Common myeloid progenitor, CD34-positive (primary cell): Measurements from ENCODE around the gene EXTL1.

Experiments
- CTCF ChIA-PET: fragments of 350-600 bp; sonication (Branson Sonifier 250); formaldehyde crosslinking; loops from one replicate; lab custom pipeline; 2021; ENCODE audit warnings: antibody characterized with exemption; lab: Charles Lee
- POLR2A ChIA-PET: fragments of 350-600 bp; sonication (Branson Sonifier 250); formaldehyde crosslinking; loops from one replicate; lab custom pipeline; 2021; ENCODE audit warnings: antibody characterized with exemption; lab: Charles Lee
- DNase-seq, 3 donors: peaks; one replicate each; pipeline versions ENCODE4 v3.0.0 to v3.0.0-alpha.2; 2013
- H3K27ac ChIP-seq, 2 experiments: 1 replicate in 1 of 2; 2 replicates in 1 of 2; pipeline ENCODE4 v1.7.0; 2013; ENCODE audit warnings: inconsistent platforms in 2 of 2, low read length in 2 of 2, mild to moderate bottlenecking in 2 of 2, low read depth in 1 of 2, moderate library complexity in 1 of 2; ENCODE audit not compliant: severe bottlenecking in 2 of 2, insufficient read depth in 1 of 2, poor library complexity in 1 of 2
- H3K27me3 ChIP-seq, 5 experiments: replicated peaks in 2 of 5; 1 replicate in 3 of 5; 2 replicates in 2 of 5; pipeline versions ENCODE4 v1.6.1 to v1.7.0; 2013; ENCODE audit warnings: low read length in 4 of 5, mild to moderate bottlenecking in 2 of 5, moderate library complexity in 2 of 5, inconsistent platforms in 1 of 5; ENCODE audit not compliant: insufficient read depth in 5 of 5, control insufficient read depth in 4 of 5
- H3K36me3 ChIP-seq, 4 experiments: 1 replicate in 2 of 4; 2 replicates in 2 of 4; pipeline versions ENCODE4 v1.6.1 to v1.7.0; 2013; ENCODE audit warnings: low read length in 3 of 4, control low read depth in 1 of 4, mild to moderate bottlenecking in 1 of 4; ENCODE audit not compliant: control insufficient read depth in 4 of 4, insufficient read depth in 4 of 4
- H3K4me1 ChIP-seq, 4 experiments: 1 replicate in 3 of 4; 2 replicates in 1 of 4; pipeline versions ENCODE4 v1.6.1 to v1.7.1; 2013; ENCODE audit warnings: low read length in 3 of 4, mild to moderate bottlenecking in 3 of 4, control low read depth in 1 of 4, inconsistent platforms in 1 of 4, moderate library complexity in 1 of 4; ENCODE audit not compliant: control insufficient read depth in 4 of 4, insufficient read depth in 4 of 4; ENCODE audit errors: control extremely low read depth in 1 of 4
- H3K4me3 ChIP-seq, 7 experiments: 1 replicate in 4 of 7; 2 replicates in 3 of 7; pipeline versions ENCODE4 v1.5.1 to v1.7.0; 2013; ENCODE audit warnings: mild to moderate bottlenecking in 7 of 7, low read length in 6 of 7, moderate library complexity in 6 of 7, inconsistent platforms in 2 of 7, low read depth in 2 of 7, control low read depth in 1 of 7; ENCODE audit not compliant: insufficient read depth in 4 of 7, control insufficient read depth in 1 of 7; ENCODE audit errors: extremely low read depth in 1 of 7
- H3K9me3 ChIP-seq, 5 experiments: 1 replicate in 4 of 5; 2 replicates in 1 of 5; pipeline versions ENCODE4 v1.6.1 to v1.7.1; 2013; ENCODE audit warnings: low read length in 4 of 5, mild to moderate bottlenecking in 2 of 5, inconsistent platforms in 1 of 5, low read depth in 1 of 5, moderate library complexity in 1 of 5; ENCODE audit not compliant: control insufficient read depth in 4 of 5, insufficient read depth in 2 of 5; ENCODE audit errors: control extremely low read depth in 1 of 5
- WGBS: methylation state at CpG from one replicate; pipeline ENCODE4 v1.1.5; 2013; ENCODE audit not compliant: insufficient coverage; 5-methylcytosine and 5-hydroxymethylcytosine counted together

The EXTL1 gene

DNA sequence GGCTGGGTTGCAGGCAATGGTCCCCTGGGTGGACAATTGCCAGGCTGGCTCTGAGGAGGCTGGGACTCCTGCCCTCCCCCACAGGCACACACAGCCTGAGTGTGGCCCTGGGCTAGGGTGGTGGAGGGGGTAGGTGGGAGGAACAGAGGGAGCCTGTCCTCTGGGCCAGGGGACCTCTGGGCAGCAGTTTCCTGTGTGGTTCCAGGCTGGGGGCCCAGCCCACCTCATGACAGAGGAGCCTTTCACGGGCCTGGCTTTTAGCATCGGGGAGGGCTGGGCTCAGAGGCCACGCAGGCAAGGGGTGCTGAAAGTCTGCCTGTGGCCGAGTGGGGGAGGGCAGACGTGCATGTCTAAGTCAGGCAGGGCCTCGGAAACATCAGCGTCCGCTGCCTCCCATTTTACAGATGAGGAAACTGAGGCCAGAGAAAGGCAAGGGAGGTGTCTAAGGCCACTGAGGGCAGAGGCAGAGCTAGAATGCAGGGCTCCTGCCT, 7.0 kb downstream of the EXTL1 start:
- WGBS = 75% methylated on average over 8 of the region's 8 CpGs
- POLR2A ChIA-PET = no interaction called here
- Histone ChIP-seq H3K4me3 (no peak overlapping the region), H3K27me3 (peaks cover 0 to 6% (median 0%) of the 10 kb centered on the region in 5 experiments), H3K36me3 (no peaks in the 10 kb centered on the region), H3K9me3 (no peaks in the 10 kb centered on the region), H3K4me1 (peaks cover 0 to 17% (median 0%) of the 10 kb centered on the region in 4 experiments), H3K27ac (no peak overlapping the region)
- no peak for DNase-seq
- CTCF ChIA-PET = interaction anchor here (1.5 to 2.4 kb wide), 2 partner anchors 10 to 133 kb away, joined by 4 to 7 read pairs; no protein-coding TSS in a partner anchor

GRCh38 chr1:26029054-26029863, 7.7 kb downstream of the EXTL1 start:
- POLR2A ChIA-PET = interaction anchor here (0.6 kb wide), 1 partner anchor 175 kb away, joined by 3 read pairs; no protein-coding TSS in a partner anchor
- no peak overlapping the region for H3K27ac ChIP-seq
- H3K4me1 ChIP-seq = peaks cover 0 to 17% (median 0%) of the 10 kb centered on the region in 4 experiments
- H3K4me3 ChIP-seq = no peak overlapping the region
- CTCF ChIA-PET = interaction anchor here (1.0 to 2.4 kb wide), 3 partner anchors 9 to 134 kb away, joined by 3 to 7 read pairs (median 4); no protein-coding TSS in a partner anchor
- no peaks in the 10 kb centered on the region for H3K9me3 ChIP-seq
- 91% methylated on average over 13 of the region's 15 CpGs for WGBS
- peaks cover 0 to 8% (median 0%) of the 10 kb centered on the region in 5 experiments for H3K27me3 ChIP-seq
- no peak for DNase-seq
- no peaks in the 10 kb centered on the region for H3K36me3 ChIP-seq

GRCh38 chr1:26029864-26030481, 8.4 kb downstream of the EXTL1 start:
- peaks cover 0 to 20% (median 5%) of the 10 kb centered on the region in 4 experiments for H3K4me1 ChIP-seq
- no peak for DNase-seq
- no peaks in the 10 kb centered on the region for H3K9me3 ChIP-seq
- ChIA-PET POLR2A (no interaction called here), CTCF (interaction anchor here (1.0 to 2.4 kb wide), 4 partner anchors 9 to 135 kb away, joined by 3 to 7 read pairs (median 4); no protein-coding TSS in a partner anchor)
- H3K36me3 ChIP-seq = no peaks in the 10 kb centered on the region
- H3K4me3 ChIP-seq = no peak overlapping the region
- 92% methylated on average over 7 of the region's 7 CpGs for WGBS
- H3K27ac ChIP-seq = no peak overlapping the region
- H3K27me3 ChIP-seq = peaks cover 0 to 16% (median 6%) of the 10 kb centered on the region in 5 experiments

DNA sequence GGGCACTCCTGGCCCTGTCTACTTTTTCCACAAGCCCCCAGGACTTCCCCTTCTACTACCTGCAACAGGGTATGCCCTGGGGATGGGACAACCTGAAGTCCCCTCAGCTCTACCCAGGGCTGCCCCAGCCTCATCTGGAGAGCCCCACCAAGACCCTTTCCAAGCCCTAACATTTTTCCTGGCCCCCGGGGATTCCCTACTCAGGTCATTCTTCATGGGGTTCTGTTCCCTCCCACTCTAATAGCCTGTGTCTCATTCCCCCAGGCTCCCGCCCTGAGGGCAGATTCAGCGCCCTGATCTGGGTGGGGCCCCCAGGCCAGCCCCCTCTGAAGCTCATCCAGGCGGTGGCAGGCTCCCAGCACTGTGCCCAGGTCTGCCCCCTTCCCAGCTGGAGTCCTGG, 9.6 kb downstream of the EXTL1 start:
- ChIA-PET CTCF (interaction anchor here (0.7 to 3.0 kb wide), 3 partner anchors 9 to 187 kb away, joined by 3 to 8 read pairs (median 3); partner anchors contain the start of gene EXTL1), POLR2A (interaction anchor here (0.6 kb wide), 1 partner anchor 210 kb away, joined by 3 read pairs; no protein-coding TSS in a partner anchor)
- Histone ChIP-seq H3K4me3 (no peak overlapping the region), H3K36me3 (no peaks in the 10 kb centered on the region), H3K4me1 (peaks cover 0 to 32% (median 11%) of the 10 kb centered on the region in 4 experiments), H3K9me3 (no peaks in the 10 kb centered on the region), H3K27ac (no peak overlapping the region), H3K27me3 (peaks cover 0 to 13% (median 6%) of the 10 kb centered on the region in 5 experiments)
- WGBS = 100% methylated on average over 4 of the region's 4 CpGs
- DNase-seq = no peak

DNA sequence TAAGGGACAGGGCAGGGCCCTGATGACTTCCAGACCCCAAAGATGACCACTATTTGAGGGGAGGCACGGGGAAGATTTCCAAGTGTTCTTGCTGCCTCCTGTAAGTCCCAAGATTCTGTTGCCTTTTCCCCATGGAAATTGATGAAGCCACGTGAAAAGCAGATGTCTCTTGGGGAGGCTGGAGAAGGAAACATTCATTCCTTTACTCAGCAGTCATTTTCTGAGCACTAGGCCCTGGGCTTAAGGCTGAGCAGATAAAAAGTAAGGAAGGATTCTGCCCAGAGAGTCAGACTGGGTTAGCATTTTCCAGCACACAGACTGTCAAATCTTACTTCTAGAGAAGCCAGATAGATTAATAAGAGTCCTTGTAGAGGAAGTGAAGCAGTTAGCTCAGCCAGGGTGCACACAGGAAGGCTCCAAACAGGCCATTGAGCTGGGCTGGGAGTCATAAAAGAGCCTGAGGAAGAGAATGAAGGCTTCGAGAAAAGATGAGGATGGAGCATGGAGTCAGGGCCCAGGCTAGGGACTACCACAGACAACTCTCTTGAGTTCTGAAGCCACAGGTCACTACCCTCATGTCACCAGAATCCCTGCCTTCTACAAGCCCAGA, 10.1 kb downstream of the EXTL1 start:
- H3K27me3 ChIP-seq = peaks cover 0 to 13% (median 6%) of the 10 kb centered on the region in 5 experiments
- POLR2A ChIA-PET = no interaction called here
- 100% methylated on average over 2 of the region's 3 CpGs for WGBS
- no peak overlapping the region for H3K4me3 ChIP-seq
- DNase-seq = no peak
- CTCF ChIA-PET = interaction anchor here (1.0 to 3.0 kb wide), 2 partner anchors 10 to 136 kb away, joined by 3 to 8 read pairs; partner anchors contain the start of gene EXTL1
- H3K4me1 ChIP-seq = peaks cover 0 to 37% (median 14%) of the 10 kb centered on the region in 4 experiments
- no peaks in the 10 kb centered on the region for H3K36me3 ChIP-seq
- H3K27ac ChIP-seq = no peak overlapping the region
- H3K9me3 ChIP-seq = no peaks in the 10 kb centered on the region

- Histone ChIP-seq H3K9me3 (no peaks in the 10 kb centered on the region), H3K4me3 (no peak overlapping the region), H3K27ac (no peak overlapping the region), H3K36me3 (no peaks in the 10 kb centered on the region), H3K4me1 (peaks cover 0 to 34% (median 14%) of the 10 kb centered on the region in 4 experiments), H3K27me3 (peaks cover 0 to 13% (median 6%) of the 10 kb centered on the region in 5 experiments)
- POLR2A ChIA-PET = no interaction called here
- CTCF ChIA-PET = interaction anchor here (3.0 kb wide), 1 partner anchor 11 kb away, joined by 8 read pairs; the partner anchor contains the start of gene EXTL1
- 88% methylated on average over 7 of the region's 12 CpGs for WGBS
- no peak for DNase-seq
These were observed 11.2 kb downstream of the EXTL1 start for GRCh38 chr1:26032656-26033357.
